GM23338 (cell line): ENCODE measurements around the gene POLR3G.

Experiments
- CREB1 ChIP-seq: fragments of 250-450 bp; sonication (Bioruptor Pico); IDR thresholded peaks from 2 replicates; pipeline ENCODE4 v1.5.0; 2020; ENCODE audit warnings: low read depth, mild to moderate bottlenecking, moderate library complexity
- EZH2 ChIP-seq: fragments of 200-600 bp; sonication (generic); IDR thresholded peaks from one replicate; pipeline ENCODE4 v1.8.0; 2017; ENCODE audit warnings: antibody characterized with exemption, mild to moderate bottlenecking, low read depth; ENCODE audit not compliant: unreplicated experiment
- EZH2phosphoT487 ChIP-seq: fragments of 200-600 bp; sonication (generic); IDR thresholded peaks from one replicate; pipeline ENCODE4 v1.8.1; 2018; ENCODE audit warnings: antibody characterized with exemption; ENCODE audit not compliant: unreplicated experiment
- TF ChIP-seq, protein P1 (sequence below), 2 experiments: fragments of 200-600 bp in 1 of 2; sonication (generic) in 1 of 2; conservative IDR thresholded peaks; 2 replicates each; pipeline versions ENCODE4 v1.5.1 to v1.6.1; 2016 to 2017; ENCODE audit warnings: antibody characterized with exemption in 2 of 2, low read depth in 2 of 2, mild to moderate bottlenecking in 2 of 2, moderate library complexity in 1 of 2
- TF ChIP-seq, protein P2 (sequence below): IDR thresholded peaks from one replicate; pipeline ENCODE4 v1.6.1; 2018; ENCODE audit warnings: antibody characterized with exemption; ENCODE audit not compliant: unreplicated experiment

DNA sequence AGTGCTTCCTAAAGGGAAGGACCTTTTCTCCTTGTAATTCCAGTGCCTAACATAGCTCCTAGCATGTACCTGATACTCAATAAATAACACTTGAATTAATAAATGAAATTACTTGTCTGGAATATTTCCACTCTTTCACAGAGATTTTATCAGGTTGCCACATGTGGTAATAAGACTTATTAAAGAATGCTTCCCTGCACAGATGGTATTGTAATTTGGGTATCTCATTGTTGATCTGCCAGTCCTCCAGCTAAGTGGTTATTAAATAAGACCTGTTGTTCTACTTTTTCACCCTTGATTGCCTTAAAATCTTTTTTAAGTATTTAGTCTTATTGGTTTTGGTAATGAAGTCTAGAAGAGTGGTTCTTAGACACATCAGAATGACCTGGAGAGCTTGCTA is 37.0 kb upstream of the POLR3G start:
- TF ChIP-seq, protein P1, sequence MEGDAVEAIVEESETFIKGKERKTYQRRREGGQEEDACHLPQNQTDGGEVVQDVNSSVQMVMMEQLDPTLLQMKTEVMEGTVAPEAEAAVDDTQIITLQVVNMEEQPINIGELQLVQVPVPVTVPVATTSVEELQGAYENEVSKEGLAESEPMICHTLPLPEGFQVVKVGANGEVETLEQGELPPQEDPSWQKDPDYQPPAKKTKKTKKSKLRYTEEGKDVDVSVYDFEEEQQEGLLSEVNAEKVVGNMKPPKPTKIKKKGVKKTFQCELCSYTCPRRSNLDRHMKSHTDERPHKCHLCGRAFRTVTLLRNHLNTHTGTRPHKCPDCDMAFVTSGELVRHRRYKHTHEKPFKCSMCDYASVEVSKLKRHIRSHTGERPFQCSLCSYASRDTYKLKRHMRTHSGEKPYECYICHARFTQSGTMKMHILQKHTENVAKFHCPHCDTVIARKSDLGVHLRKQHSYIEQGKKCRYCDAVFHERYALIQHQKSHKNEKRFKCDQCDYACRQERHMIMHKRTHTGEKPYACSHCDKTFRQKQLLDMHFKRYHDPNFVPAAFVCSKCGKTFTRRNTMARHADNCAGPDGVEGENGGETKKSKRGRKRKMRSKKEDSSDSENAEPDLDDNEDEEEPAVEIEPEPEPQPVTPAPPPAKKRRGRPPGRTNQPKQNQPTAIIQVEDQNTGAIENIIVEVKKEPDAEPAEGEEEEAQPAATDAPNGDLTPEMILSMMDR (conservative IDR thresholded peaks at IDR 0.05; ENCODE audit: low read depth in 2 of 2), result no peak
- no peak for TF ChIP-seq EZH2
- no peak for TF ChIP-seq CREB1 (CRISPR knock-in tag)
- TF ChIP-seq, protein P2, sequence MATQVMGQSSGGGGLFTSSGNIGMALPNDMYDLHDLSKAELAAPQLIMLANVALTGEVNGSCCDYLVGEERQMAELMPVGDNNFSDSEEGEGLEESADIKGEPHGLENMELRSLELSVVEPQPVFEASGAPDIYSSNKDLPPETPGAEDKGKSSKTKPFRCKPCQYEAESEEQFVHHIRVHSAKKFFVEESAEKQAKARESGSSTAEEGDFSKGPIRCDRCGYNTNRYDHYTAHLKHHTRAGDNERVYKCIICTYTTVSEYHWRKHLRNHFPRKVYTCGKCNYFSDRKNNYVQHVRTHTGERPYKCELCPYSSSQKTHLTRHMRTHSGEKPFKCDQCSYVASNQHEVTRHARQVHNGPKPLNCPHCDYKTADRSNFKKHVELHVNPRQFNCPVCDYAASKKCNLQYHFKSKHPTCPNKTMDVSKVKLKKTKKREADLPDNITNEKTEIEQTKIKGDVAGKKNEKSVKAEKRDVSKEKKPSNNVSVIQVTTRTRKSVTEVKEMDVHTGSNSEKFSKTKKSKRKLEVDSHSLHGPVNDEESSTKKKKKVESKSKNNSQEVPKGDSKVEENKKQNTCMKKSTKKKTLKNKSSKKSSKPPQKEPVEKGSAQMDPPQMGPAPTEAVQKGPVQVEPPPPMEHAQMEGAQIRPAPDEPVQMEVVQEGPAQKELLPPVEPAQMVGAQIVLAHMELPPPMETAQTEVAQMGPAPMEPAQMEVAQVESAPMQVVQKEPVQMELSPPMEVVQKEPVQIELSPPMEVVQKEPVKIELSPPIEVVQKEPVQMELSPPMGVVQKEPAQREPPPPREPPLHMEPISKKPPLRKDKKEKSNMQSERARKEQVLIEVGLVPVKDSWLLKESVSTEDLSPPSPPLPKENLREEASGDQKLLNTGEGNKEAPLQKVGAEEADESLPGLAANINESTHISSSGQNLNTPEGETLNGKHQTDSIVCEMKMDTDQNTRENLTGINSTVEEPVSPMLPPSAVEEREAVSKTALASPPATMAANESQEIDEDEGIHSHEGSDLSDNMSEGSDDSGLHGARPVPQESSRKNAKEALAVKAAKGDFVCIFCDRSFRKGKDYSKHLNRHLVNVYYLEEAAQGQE, result no peak
- TF ChIP-seq EZH2phosphoT487, result no peak
